ENCODE data around the gene RTL5.

DNA sequence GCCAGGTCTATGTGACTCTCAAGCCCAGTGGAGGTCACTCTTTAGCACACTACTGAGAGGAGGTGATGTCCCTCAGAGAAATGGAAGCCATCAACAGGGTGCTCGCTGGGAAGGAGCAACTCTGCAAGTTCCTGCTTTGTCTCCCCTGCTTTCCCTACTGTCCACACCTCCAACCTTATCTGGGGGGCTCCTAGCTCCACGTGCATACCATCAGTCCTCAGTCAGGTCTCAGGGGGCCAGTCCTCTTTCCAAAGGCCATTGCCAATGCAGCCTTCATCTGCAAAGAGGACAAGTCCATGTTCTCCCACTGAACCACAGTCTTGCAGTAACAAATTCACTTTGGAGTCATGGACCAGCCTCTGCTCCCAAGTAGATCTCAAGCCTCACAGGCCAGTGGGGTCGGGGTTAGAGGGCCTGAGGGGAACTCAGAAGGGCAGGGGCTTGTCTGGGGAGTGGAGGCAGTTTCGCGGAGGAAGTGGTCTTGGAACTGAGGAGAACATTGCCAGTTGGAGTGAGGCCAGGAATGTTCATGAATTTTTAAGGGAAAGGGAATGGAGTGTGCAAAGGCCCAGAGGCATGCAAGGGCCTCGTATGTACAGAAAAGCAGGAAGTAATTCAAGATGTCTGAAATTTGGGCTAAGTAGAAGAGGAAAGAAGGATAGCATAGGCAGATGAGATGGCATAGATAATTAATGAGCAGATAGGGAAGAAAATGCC is 8.9 kb downstream of the RTL5 start:
- TF ChIP-seq, protein P1, sequence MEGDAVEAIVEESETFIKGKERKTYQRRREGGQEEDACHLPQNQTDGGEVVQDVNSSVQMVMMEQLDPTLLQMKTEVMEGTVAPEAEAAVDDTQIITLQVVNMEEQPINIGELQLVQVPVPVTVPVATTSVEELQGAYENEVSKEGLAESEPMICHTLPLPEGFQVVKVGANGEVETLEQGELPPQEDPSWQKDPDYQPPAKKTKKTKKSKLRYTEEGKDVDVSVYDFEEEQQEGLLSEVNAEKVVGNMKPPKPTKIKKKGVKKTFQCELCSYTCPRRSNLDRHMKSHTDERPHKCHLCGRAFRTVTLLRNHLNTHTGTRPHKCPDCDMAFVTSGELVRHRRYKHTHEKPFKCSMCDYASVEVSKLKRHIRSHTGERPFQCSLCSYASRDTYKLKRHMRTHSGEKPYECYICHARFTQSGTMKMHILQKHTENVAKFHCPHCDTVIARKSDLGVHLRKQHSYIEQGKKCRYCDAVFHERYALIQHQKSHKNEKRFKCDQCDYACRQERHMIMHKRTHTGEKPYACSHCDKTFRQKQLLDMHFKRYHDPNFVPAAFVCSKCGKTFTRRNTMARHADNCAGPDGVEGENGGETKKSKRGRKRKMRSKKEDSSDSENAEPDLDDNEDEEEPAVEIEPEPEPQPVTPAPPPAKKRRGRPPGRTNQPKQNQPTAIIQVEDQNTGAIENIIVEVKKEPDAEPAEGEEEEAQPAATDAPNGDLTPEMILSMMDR (IDR thresholded peaks at IDR 0.05; ENCODE audit: borderline replicate concordance, extremely low read depth, low read length, poor library complexity, severe bottlenecking) = no peak
- TF ChIP-seq EZH2 (IDR thresholded peaks at IDR 0.05; ENCODE audit: borderline replicate concordance, low read depth, low read length, severe bottlenecking) = no peak

Data from DND-41 (cell line).